GM19025 (cell line): ENCODE results near the gene CALCR.
"Not testable (repeated sequence)": the region's sequence is repeated elsewhere in the genome, so short reads cannot be mapped to it uniquely, and the experiment has no call there.

ENCODE experiments used
- ATAC-seq: cut with Tn5 transposase; IDR thresholded peaks from one replicate; pipeline ENCODE4 v1.9.1; 2021; ENCODE audit warnings: mild to moderate bottlenecking, low read depth, moderate library complexity; ENCODE audit not compliant: unreplicated experiment

The CALCR gene

DNA sequence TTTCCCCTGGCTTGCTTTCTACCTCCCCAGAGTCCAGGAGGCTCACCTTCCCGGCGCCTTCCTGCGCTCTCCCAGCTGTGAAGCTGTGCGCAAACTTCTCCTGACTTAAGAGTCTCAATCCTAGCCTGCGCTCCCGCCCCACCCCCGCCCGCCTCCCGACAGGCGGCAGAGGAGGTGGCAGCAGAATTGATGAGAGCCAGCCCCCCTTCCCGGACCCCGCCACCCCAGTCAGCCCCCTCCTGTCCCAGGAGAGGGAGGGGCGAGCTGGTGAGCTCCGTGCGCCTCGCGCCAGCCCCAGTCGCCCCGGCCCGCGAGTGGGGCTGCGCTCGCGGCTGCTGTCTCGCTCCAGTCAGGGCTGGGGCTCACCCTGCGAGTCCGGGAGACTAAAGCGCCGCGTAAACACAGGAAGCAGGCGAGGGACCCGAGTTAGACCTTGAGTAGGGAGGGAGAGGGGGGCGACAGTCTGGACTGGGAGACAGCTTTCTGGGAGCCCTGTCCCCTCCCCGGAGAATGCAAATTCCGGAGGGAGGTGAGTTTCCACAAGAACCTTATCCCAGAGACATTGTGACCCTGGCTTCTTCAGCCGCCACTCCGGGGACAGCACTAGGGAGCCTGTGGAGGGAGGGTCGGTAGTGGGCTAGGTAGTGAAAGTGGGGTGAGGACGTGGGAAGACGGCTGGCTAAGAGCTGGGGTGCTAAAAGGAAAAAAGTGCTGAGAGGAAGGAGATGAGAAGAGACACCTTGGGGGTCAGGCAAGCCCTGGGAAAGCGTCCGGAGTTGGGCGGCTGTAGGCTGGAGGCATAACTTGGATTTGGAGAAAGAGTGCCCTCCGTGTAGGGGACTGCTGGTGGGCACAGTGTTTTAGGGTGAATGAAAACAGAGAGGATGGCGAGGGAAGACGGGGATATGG, at the start of gene CALCR:
Gene CALCR, minus strand, starts transcription at position 79 of the 909 bp plus-strand sequence. CDS start 87,743 bp downstream, outside the sequence.
- no peak for ATAC-seq

DNA sequence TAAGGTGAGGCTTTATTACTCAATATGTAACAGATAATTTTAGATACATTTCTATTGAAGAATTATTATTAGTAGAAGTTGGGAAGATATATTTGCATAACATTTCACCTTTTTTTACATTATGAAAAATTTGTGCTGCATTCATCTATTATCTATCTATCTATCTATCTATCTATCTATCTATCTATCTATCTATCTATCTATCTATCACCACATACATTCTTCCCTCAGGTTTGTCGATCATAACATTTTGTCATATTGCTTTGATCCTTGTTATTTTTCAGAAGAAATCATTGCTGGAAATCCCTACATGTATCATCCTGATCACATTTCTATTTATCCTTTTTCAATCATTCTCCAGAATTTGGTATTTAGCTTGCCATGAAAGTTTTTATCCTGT, 49.3 kb upstream of the CALCR start:
- ATAC-seq, result no peak

DNA sequence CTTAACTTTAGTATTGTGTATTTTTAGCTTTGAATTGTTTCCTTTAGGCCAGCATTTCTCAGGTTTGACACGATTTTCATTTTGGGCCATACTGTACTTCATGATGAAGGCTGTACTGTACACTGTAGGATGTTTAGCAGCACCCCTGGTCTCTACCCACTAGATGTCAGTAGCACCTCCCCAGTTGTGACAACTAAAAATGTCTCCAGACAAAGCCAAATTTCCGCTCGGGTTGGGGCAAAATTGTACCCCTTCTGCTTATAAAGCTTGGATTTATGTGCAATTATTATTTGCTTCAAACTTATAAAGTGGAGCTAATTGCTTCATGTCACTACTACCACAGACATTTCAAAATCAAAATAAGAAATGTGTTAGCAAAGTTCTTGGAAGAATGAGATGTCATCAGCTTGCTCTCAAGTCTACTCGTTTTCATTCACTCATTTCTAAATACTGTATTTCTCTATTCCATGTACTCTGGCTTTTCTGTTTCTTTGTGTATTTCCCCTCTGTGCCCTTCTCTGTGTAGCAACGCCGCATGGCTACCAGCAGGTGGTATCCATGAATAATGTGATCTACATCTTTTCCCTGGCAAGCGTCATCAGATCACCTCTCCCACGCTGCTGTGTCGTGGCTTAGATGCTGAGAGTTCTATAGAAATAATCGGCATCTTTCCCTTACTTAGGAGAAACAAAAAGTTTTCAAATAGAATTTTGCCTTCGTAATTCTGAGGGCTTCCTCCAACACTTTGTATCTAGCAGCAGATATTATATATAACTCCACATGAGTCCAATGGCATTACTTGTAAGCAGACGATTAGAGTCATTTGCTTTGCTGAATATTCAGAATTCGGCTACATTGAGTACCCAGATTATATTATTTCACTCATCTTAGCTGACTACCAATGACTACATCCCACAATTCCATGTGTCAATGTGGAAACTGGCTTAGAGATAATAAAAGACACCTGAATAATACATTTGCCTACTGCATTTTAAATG, 47.8 kb upstream of the CALCR start:
- no peak for ATAC-seq

DNA sequence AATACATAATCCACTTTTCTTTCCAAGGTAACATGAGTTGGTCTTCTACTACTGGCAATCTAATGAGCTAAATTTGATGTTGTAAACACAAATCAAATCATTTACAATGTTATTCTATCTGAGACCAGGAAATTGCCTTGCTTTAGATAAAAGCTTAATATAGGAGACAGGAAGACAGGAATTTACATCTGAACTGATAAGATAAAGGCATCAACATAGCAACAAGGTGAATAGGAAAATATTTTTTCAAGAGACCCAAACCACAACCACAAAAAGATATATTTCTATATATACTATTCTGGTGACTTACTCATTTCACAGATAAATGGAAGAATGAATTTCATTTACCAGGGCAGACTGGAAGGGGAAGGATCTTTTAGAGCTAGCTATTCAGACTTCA, 46.3 kb upstream of the CALCR start:
- no peak for ATAC-seq

DNA sequence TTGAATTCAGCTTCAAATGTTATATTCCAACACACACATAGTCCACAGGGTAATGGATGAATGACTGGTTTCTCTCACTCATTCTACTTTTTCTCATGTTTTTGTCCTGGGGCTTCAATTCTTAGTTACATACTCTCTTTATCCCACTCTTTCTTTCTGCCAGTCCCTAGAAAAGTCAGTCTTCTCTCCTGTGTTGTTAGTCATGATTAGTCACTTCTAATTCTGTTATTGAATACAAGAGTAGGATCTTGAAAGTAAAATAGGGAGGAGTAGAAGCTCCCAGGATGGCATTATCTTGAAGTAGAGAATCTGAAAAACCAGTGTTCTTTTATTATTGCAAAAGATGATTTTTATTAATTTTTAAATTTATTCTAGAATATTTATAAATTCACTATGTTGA, 45.5 kb upstream of the CALCR start:
- no peak for ATAC-seq

DNA sequence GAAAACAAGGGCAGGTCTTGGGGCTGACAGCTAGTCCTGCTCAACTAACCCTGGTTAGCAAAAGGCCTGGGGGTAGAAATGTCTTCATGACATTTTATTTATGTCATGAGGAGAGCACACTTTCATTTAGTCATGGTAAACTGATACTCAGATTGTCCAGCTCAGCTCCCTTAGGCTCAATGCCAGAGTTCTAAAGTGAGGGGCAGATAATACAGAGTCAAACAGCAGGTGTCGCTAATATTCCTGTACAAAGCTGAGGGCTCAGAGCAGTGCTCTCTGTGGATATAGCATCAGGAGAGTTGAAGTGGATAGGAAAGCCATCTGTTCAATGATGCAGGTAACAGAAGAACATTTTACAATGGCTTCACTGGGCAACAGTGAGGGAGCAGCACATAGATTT, 26.8 kb upstream of the CALCR start:
- ATAC-seq, result no peak

DNA sequence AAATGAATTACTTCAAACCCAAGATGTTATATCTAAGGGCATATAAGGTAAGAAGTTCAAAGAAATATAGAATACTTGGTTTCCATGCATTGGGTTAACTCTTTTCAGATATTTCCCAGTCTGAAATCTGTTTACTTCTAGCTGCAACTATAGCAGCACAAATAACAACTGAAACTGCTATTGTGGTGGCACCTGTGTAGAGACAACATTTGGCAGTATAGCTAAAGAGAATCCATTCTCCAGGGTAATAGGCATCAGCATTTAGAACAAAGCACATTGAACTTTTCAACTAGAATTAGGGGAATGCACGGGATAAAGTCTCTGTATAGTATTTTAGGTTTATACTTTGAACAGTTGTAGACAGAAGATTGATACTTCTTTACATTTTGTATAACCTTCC, 19.7 kb upstream of the CALCR start:
- no peak for ATAC-seq

DNA sequence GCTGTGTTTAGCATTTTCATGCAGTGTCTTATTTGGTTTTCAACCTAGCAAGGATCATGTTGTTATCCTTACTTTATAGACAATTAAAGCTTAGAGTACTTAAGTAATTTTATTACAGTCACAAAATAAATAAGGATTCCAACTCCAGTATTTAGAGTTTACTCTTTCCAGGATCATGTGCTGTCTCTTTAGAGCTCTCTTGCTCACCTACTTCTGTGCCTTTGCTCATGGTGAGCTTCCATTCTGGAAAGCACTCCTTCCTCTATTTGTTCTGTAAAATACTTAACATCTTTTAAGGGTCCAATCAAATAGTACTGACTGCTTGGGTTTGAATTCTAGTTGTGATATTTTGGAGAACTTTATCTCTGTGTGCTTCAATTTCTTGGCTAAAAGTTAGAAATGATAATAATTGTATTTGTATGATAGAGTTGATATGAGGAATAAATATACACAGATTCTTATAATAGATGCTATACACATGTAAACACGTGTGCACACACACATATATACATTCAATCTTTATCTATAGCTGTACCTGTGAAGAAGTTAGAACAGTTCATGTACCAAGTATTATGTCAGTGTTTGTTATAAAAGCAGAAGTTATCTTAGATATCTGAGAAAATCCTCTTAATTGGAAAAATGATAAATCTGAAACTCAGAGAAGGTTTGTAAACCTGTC, 18.2 kb upstream of the CALCR start:
- ATAC-seq, result no peak

DNA sequence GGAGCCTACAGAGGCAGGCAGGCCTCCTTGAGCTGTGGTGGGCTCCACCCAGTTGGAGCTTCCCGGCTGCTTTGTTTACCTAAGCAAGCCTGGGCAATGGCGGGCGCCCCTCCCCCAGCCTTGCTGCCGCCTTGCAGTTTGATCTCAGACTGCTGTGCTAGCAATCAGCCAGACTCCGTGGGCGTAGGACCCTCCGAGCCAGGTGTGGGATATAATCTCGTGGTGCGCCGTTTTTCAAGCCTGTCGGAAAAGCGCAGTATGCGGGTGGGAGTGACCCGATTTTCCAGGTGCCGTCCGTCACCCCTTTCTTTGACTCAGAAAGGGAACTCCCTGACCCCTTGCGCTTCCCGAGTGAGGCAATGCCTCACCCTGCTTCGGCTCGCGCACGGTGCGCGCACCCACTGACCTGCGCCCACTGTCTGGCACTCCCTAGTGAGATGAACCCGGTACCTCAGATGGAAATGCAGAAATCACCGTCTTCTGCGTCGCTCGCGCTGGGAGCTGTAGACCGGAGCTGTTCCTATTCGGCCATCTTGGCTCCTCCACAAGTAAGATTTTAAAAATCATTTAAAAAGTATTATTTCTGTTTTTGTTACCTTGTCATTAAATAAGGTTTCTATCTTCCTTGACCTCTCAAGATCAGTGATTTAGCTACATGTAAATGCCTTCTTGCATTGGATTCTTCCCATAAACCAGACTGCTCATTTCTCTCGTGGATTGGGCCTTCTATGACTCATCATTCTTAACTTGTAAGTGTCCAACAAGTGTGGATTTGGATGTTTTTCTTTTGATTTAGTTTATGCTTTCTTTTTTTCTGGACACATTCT, 16.9 kb upstream of the CALCR start:
- not testable (repeated sequence) for ATAC-seq

DNA sequence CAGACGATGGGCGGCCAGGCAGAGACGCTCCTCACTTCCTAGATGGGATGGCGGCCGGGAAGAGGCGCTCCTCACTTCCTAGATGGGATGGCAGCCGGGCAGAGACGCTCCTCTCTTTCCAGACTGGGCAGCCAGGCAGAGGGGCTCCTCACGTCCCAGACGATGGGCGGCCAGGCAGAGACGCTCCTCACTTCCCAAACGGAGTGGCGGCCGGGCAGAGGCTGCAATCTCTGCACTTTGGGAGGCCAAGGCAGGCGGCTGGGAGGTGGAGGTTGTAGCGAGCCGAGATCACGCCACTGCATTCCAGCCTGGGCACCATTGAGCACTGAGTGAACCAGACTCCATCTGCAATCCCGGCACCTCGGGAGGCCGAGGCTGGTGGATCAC, 11.9 kb upstream of the CALCR start:
- not testable (repeated sequence) for ATAC-seq

DNA sequence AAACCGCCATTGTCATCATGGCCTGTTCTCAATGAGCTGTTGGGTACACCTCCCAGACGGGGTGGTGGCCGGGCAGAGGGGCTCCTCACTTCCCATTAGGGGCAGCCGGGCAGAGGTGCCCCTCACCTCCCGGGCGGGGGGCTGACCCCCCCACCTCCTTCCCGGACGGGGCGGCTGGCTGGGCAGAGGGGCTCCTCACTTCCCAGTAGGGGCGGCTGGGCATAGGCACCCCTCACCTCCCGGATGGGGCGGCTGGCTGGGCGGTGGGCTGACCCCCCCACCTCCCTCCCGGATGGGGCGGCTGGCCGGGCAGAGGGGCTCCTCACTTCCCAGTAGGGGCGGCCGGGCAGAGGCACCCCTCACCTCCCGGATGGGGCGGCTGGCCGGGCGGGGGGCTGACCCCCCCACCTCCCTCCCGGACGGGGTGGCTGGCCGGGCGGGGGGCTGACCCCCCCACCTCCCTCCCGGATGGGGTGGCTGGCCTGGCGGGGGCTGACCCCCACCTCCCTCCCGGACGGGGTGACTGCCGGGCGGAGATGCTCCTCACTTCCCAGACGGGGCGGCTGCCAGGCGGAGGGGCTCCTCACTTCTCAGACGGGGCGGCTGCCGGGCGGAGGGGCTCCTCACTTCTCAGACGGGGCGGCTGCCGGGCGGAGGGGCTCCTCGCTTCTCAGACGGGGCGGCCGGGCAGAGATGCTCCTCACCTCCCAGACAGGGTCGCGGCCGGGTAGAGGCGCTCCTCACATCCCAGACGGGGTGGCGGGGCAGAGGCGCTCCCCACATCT, 11.4 kb upstream of the CALCR start:
- ATAC-seq, result not testable (repeated sequence)

DNA sequence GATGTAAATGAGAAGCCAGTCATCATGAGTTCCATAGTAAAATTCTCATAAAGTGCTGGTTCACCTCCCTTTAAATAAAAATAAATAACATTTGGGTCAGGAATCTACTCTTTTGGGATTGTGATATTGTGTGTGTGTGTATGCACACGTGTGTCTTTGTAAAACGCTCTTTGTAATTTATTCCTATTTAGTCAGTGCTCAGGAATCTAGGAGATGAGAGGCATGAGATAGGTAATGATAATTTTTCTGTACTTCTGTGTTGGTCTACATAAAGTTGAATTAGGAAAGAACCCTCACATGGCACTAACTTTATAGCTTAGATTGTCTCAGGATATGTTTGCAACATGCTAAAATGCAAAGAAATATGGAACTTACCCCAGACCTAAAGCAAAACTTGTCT, 4.9 kb upstream of the CALCR start:
- no peak for ATAC-seq

DNA sequence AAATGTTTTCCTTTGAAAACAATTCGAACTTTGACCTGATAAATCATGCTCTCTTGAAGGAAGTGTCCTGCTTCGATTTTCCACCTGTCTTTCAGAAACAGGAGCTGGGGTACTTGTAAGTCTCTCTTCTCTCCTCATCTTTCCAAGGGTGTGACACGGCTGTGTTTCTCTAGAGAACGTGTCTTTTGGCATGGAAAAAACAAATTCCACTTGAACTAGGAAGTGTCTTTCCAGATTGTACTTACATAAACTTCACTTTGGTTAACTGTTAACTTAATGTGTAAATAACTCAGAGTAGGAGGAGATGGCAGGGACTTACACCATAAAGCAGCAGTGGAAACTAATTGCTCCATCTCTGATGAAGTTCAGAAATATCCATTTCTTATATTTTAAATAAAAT, 4.2 kb upstream of the CALCR start:
- ATAC-seq, result no peak

DNA sequence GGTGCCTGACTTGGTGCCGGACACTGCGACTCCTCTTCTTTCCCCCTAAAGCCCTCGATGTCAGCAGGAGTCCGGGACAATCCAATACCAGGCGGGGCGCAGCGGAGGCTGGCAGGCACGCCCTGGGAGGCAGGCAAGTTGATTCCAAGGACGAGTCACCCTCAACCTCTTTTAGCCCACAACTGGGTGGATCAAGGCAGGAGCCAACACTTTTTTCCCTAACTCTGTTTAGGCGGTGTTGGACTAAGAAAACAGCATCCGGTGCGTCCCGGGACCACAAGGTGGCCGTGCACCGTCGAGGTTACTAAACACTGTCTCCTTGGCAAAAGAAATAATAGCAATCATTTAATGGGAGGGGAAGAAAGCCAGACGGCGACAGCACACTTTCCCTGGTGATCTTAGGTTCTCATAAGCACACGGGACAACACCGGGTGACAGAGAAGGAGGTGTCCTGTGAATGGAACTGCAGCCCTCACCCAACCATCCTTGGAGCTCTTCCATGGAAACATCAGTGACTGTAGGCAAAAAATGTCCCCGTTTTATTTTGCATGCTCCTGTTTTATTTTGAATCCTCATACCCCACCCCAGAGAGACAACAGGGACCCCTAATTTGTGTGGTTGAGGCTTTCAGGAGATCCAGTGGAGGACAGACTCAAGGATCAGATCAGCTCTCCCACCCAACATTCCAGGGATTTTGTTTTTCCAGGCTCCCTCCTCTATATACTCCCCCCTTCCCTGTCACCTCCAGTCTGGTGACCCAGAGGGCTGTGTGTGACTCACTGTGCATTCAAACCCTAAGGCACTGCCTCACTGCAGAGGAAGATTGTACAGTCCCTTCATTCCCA, 1.3 kb upstream of the CALCR start:
- ATAC-seq, result no peak

DNA sequence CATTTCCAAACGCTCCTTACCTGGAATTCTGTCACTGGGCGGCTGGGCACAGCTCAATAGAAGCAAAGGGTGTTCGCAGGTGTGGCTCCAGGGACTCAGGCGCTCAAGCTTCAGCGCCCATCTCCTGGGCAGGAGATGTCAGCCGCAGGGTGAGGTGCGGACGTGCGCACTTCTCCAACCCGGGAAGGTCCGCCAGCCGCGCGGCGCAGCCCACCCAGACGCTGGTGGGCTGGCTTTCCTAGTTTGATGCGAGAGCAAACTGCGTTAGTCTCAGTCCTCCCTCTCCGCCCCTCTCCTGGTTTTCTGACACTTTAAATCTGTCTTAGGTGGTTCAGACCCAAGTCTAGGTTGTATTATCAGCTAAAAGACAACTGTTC, 267 bp downstream of the CALCR start:
- ATAC-seq, result no peak

DNA sequence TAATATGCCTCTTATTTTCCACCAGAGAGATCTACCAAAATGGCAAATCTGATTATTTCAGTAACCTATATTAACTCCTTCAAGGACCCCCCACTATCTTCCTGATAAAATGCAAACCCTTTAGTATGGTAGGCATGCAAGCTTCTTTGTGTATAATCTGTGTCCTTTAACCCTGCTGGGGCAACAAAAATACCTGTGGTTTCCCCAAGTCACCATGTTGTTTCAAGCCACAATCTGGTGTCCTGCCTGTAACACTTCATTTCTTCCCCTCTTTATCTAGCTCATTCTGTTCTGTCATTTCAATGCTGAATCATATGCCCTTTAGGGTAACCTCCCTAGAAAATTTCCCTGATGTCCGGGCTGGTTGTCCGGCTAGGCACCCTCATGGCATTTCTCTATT, 5.3 kb downstream of the CALCR start:
- ATAC-seq, result no peak

DNA sequence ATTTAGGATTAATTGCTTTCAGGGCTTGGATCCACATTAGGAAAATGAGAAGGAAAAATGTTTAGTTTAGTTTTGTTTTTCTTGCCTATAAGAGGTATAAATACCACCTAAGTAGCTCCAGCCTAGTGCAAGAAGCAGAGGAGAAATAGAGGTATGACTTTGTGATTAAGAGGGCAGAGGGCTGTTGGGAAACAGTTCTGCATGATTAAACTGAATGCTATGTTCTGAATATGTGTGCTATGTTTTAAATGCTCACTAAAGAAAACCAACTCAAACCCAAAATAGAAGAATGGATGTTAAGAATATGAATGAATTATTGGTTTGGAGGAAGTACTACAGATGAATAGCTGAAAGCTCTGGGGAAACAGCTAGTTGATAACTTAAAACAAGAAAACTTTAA, 7.6 kb downstream of the CALCR start:
- ATAC-seq, result no peak

DNA sequence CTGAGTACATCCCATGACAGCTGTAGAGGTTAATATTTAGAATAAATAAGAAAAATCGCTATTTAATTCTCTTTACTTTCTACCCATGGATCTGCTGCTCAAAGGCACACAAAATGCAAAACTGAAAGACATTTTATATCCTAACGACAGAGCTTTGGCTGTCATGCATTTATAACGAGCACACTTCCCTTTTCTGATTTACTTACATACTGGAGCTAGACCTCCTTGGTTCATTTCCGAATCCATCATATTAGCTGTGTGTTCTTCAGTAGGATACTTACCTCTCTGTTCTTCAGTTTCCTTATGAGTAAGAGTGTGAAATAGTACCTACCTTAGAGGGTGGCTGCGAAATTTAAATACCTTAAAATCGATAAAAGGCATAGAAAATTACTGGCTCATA, 10.9 kb downstream of the CALCR start:
- ATAC-seq, result no peak
